HG03354 (cell line): ENCODE measurements around the gene PLSCR2.
"Not testable (repeated sequence)": the region's sequence is repeated elsewhere in the genome, so short reads cannot be mapped to it uniquely, and the experiment has no call there.

Experiments used
- ATAC-seq: cut with Tn5 transposase; IDR thresholded peaks from one replicate; pipeline ENCODE4 v1.9.1; 2021; ENCODE audit warnings: mild to moderate bottlenecking; ENCODE audit not compliant: unreplicated experiment, poor library complexity, severe bottlenecking

PLSCR2 gene, protein sequence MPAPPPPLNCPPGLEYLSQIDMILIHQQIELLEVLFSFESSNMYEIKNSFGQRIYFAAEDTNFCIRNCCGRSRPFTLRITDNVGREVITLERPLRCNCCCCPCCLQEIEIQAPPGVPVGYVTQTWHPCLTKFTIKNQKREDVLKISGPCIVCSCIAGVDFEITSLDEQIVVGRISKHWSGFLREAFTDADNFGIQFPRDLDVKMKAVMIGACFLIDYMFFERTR

DNA sequence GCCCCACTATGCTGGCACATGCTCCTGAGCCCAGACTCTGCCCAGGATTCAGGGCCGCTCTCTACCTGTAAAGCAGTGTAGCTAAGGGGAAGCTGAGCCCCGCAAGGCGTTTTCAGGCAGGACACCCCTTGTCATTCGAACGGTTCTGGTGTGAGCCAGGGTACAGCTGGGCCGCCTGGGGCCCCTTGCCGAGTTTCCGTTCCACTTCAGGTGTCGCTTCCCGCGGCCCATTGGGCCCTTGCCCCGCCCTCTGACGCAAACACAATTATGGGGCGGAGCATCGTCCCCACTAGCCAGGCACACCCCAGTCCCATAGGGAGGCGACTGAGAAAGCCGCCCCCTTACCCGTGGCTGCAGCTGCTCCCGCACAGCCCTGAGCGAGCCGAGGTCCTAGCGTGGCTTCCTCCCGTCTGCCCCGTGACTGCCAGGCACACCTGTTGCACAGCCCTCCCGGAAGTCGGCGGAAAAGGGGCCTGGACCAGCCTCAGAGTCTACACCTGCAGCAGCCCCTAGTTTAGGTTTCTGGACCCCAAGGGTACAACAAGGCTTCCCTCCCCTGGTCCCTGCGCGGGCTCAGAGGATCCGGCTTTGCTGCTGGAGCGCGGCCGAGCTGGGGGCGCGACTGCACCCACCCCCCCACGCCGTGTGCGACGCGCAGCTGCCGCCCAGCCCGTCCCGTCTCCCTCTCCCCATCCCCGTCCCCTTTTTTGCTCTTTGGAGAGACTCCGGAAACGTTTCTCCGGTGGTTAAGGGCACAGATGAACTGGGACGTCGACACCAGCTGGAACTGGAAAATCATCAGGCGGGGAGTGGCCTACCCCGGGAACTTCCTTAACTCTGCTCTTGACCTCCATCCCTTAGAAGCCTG, at the start of gene PLSCR2:
TSS of gene PLSCR2 (minus strand) at position 412 of the 868 bp plus-strand sequence. CDS start 9,657 bp downstream, outside the sequence.
- ATAC-seq = peak; percentile 98

DNA sequence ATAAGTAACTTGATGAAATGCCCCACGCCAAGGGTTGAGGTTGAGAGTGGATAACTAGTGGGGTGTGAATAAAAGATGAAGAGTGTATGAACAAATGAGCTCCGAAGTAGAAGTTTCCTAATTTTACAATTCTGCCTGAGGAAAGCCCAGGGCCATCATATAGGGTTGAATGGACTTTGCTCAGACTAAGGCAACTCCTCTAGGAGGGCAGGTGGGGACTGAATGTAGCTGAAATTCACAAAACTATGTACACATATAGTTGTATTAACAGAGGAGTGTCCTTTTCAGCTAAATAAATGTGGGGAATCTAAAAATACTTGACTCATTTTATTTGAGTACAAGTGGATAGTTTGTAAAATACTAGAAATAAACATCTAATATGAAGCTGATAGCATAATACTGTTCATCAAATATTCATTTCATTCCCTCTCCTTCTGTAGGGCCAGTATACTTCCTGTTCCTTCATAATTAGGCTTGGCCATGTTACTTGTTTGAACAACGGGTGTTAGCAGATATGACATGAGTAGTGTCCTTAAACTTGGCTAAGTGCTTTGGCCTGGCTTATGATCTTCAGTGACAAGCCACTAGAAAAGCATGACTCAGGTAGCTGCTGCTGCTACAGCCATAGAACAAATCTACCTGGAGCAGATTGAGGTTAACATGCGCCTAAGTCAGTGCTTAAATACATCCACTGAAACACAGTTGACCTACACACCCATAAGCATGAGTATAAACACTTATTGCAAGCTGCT, 48.5 kb upstream of the PLSCR2 start:
- ATAC-seq = no peak

DNA sequence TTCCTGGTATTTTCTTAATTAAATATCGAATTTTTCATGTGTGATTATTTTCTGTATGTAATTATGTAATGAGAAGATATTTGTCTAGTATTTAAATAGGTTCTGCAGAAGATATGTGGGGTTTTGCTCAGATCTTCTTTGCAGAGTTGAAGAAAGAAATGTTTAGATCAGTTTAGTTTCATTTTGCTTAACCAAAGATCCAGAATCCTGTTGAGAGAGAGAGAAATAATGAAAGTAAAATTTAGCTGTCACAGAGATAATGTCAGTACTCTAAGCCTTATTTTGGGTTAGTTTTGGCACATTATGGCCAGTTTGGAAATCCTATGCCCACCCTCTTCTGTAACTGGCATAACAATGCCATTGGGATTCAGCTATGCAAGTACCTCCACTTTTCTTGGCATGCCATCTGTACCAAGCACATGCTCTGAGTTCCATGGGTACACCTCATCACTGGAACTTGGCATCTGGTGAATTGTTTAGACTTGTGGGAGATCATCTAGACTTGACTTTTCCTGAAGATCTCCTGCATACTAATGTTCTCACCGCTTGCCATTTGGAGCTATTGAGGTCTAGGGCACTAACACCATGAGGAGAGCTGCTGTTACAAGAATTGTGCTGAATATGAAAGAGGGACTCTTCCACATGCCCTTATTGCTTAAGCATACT, 44.2 kb upstream of the PLSCR2 start:
- no peak for ATAC-seq

DNA sequence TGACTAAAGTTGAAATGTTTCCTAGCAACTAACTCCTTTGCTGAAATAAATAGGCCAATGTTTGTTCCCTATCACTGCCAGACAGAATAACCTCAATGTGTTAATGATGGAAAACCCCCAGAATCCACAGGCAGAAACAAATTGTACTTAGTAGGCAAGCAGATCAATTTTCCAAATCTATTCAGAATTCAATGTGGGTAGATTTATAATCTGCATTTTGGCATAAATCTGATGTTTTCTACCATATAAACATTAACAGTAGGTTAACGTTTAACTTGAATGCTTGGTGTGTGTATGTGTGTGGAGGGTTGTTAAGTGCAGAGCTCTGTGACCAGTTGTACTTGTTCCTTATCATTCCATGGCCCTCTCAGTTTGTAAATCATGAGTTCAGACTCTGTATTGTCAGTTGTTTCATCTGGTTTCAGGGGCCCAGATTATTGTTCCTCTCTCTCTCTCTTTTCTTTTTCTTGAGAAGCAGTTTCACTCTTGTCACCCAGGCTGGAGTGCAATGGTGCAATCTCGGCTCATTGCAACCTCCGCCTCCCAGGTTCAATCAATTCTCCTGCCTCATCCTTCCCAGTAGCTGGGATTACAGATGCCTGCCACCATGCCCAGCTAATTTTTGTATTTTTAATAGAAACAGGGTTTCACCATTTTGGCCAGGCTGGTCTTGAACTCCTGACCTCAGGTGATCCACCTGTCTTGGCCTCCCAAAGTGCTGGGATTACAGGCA, 42.2 kb upstream of the PLSCR2 start:
- ATAC-seq = peak; percentile 33

DNA sequence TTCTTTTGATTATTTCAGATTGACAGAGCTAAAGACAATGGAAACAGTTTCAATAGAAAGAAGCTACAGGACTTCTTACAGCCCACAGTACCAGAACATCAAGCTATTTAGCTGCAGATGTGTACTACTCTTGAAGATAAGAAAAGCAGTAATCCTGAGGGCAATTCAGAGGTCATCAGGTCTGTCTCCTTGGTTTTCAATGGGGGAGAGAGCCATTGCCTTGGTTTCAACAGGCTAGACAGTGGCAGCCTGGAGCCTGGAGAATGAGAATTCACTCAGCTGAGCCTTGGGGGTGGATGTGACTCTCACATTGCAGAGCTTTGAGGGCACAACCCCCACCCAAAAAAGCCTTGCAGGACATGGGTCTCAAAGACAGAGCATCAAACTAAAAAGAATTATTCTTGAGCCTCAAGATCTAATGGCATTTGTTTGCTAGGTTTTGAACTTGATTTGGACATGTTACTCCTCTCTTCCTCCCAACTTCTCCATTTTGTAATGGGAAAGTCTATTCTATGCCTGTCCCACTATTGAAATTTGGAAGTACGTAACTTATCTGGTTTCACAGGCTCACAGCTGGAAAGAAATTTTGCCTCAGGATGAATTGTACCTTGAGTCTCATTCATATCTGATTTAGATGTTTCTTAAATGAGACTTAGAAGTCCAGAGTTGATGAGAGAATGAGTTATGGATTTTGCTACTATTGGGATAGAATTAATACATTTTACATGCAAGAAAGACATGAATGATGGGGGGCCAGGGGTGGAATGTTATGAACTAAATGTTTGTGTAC, 38.2 kb upstream of the PLSCR2 start:
- no peak for ATAC-seq

DNA sequence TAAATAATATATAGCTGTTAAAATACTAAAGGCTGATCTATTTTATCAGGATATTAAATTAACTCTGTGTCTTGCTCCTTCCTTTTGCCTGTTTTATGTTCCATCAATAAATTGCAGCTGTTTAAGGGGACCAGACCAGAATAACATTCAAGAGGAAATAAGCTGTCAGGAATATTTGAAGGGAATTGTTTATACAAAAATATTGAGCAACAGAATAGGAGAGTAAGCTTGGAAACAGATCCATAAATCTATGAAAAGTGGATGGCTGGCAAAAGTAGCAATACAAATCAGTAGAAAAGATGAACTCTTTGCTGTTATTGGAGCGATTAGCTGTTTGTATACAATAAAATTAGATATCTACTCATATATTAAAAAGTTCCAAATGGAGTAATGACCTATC, 36.2 kb upstream of the PLSCR2 start:
- no peak for ATAC-seq

DNA sequence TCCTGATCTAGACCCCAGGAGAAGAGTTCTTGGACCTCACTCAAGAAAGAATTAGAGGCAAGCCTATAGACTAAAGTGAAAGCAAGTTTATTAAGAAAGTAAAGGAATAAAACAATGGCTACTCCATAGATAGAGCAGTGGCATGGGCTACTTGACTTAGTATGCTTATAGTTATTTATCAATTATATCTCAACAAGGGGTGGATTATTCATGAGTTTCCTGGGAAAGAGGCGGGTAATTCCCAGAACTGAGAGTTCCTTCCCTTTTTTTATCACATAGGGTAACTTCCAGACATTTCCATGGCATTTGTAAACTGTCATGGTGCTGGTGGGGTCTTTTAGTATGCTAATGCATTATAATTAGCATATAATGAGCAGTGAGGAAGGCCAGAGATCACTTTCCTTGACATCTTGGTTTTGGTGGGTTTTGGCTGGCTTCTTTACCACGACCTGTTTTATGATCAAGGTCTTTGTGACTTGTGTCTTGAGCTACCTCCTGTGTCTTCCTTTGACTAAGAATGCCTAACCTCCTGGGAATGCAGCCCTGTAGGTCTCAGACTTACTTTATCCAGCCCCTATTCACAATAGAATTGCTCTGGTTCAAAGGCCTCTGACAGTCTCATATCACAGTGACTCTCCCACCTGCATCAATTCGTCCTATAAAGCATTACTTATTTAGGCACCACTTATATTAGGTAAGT, 35.3 kb upstream of the PLSCR2 start:
- no peak for ATAC-seq

DNA sequence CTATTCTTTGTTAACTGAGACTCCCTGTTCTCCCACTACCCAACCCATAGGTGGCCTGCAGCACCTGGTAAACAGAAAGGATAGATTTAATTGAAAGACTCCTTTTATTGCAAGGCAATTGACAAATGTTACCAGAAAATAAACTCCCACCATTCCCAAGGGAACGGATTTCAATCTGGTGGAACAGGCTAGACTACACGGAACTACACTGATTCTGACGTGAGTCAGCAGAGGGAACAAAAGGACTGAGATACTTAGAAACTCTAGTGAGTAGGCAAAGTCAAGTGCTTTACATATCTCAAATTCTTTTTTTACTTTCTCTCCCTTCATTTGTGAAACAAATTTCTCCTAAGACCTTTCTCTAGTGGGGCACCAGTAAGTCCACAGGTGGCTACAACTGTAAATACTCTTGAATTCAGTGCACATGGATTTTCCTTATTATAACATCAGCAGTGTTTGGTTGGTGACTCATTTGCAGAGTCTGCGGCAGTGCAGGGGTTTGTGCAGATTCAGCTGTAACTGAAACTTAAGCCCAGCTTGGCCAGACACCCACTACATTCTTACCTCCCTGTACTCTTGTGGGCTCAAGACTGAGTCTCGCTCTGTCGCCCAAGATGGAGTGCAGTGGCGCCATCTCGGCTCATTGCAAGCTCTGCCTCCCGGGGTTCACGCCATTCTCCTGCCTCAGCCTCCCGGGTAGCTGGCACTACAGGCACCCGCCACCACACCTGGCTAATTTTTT, 34.3 kb upstream of the PLSCR2 start:
- ATAC-seq = peak; percentile 94

DNA sequence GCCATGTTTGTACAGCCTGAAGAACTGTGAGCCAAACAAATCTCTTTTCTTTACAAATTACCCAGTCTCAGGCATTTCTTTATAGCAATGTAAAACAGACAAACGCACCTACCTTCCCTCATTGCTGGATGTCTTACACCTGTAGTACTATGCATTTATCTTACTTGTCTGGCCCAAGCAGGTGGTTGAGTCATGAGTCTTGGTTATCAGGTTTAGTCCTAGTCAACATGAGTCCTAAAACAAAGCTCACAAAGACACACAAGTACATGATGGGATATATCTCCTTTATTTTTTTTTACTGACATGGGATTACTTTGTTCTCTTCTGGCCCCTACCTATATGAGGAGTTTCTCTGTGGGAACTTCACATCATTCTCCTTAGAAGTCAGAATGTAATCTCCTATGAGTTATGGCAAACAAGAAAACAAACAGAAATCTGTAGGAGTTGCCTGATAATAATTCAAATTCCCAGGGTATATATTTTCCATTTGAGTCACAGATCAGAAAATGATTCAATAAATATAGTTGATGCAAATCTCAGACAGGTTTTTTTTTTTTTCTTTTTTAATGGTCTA, 33.6 kb upstream of the PLSCR2 start:
- no peak for ATAC-seq

DNA sequence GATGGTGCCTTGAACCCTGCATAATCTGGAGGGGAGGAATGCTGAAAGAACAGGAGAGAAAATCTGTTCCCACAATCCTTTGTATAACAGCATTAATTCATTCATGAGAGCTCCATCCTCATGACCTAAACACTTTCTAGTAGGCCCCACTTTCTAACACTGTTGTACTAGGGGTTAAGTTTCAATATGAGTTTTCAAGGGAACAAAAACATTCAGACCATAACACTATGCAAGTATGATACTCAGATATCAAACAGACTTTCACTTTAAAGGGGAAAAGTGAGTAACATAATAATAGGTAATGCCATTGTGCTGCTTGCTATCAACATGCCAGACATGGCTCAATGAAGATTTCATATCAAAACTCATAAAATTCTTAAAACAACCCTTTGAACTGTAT, 32.4 kb upstream of the PLSCR2 start:
- peak; percentile 33 for ATAC-seq

DNA sequence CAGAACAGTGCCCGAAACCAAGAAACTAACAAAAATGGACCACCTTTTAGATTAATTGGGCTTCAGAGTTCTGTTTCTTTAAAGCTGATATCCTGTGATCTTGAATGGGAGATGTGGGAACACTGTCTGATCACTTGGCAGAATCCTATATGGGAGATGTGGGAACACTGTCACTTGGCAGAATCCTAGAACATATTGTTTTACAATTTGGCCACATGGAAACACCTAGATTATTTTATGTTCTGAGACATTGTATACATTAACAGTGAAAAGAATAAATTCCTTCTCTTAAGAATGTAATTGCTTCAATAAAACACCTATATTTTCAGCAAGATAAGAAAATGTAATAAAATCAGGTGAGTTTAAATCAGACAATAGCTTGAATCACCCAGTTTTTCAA, 30.3 kb upstream of the PLSCR2 start:
- ATAC-seq = no peak

DNA sequence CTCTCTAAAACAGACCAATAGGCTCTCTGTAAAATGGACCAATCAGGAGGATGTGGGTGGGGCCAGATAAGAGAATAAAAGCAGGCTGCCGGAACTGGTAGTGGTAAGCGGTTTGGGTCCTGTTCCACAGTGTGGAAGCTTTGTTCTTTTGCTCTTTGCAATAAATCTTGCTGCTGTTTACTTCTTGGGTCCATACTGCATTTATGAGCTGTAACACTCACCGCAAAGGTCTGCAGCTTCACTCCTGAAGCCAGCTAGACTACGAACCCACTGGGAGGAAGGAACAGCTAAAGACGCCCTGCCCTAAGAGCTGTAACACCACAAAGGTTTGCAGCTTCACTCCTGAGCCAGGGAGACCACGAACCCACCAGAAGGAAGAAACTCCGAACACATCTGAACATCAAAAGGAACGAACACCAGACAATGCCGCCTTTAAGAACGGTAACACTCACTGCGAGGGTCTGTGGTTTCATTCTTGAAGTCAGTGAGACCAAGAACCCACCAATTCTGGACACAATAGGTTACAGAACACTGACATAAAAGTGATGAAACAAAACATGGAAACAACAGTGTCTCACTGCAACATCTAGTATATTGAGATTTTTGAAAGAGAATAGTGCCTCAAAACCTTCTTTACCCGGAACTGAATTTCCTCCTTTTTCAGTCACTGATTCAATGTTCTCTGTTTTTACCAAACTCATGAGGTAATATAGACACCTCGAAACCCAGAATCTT, 28.8 kb upstream of the PLSCR2 start:
- no peak for ATAC-seq

DNA sequence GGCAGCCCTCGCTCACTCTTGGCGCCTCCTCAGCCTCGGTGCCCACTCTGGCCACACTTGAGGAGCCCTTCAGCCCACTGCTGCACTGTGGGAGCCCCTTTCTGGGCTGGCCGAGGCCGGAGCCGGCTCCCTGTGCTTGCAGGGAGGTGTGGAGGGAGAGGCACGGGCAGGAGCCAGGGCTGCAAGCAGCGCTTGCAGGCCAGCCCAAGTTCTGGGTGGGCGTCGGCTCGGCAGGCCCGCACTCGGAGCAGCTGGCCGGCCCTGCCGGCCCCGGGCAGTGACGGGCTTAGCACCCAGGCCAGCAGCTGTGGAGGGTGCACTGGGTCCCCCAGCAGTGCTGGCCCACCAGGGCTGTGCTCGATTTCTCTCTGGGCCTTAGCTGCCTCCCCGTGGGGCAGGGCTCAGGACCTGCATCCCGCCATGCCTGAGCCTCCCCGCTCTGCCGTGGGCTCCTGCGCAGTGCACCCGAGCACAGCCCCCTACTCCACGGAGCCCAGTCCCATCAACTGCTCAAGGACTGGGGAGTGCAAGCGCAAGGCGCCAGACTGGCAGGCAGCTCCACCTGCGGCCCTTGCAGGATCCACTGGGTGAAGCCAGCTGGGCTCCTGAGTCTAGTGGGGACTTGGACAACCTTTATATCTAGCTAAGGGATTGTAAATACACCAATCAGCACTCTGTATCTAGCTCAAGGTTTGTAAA, 27.9 kb upstream of the PLSCR2 start:
- not testable (repeated sequence) for ATAC-seq

DNA sequence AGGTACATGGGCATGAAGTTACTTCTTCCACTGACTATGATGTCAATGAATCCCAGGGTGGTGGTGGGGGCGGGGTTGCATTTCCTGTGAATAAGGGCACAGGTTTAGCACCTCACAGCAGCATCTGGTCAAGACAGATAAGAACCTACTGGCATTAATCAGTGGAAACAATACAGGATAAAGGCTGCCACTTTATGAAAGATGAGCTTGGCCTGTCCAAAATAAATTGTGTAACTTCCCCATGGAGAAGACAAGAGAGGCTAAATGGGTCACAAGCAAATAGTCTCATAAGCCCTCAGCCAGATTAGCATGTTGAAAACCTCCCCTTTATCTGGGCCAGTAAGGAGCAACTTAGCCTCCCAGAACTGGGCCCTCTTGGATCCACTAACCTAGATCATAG, 27.4 kb upstream of the PLSCR2 start:
- ATAC-seq = no peak

DNA sequence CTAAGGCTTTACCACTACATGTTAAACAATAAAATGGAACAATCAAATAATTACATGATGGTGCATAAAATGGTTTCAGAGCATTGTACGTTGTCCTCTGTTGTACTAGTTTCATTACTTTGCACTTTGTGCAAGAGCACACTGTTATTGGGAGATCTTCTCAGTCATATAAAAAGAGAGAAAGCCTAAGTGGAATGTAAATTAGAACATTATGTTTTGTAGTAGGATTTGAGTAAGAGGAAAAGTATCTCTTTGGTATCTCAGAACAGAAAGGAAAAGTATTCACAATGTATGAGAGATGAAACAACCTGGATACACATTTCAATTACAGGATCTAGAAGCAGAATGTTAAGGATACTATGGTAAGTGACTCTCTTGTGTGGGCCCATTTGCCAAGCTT, 26.9 kb upstream of the PLSCR2 start:
- no peak for ATAC-seq

DNA sequence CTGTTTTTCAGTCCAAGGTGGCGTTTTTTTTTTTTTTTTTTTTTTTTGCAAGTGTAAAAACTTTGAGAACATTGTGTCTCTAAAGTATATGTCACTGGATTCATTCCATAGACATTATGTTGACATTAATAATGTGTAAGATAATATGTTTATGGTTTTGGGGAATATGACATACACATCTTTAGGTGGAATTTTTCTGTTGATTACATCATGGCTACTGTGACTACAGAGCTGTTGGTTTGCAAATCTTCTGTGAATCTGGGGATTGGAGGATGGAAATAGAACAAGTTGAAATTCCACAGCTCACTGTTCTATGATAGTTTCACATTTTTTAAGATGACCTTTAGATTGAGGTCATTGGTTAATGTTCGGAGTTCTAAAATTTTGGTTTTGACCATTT, 24.4 kb upstream of the PLSCR2 start:
- ATAC-seq = no peak
